Measurements from ENCODE around the gene BIN1.

GRCh38 chr2:127094509-127095366 is 12.2 kb downstream of the BIN1 start:
- TF ChIP-seq CTCF (IDR thresholded peaks at IDR 0.05) (no peak), POLR2A (IDR thresholded peaks at IDR 0.05) (no peak), EP300 (IDR thresholded peaks at IDR 0.05; ENCODE audit: low read depth) (no peak)

Data from transverse colon (tissue), 3 donors.